ENCODE measurements around the gene EPHA4. TPM values are rescaled to one million over a fixed set of nuclear protein-coding genes. Genes with fewer than 3 reads are reported as not detected.

Gene EPHA4
- total and polyA plus RNA-seq, 2 donors (not counting 1 experiment from before 2014, with no cell fraction given): 9.6 to 21.0 TPM

GRCh38 chr2:221554769-221555493, 17.2 kb downstream of the EPHA4 start:
- no peaks in the 10 kb centered on the region for H3K79me2 ChIP-seq (ENCODE audit: control insufficient read depth, insufficient read depth, low read length)
- DNase-seq (ENCODE audit: low read depth in 2 of 2): peak in 1 of 2 donors; percentile 64
- no peak overlapping the region for H3K4me2 ChIP-seq (ENCODE audit: extremely low read depth, insufficient read depth, low read length)
- no peak overlapping the region for H3K9ac ChIP-seq (ENCODE audit: insufficient read depth, low read length)
- no peaks in the 10 kb centered on the region for H3K4me1 ChIP-seq (ENCODE audit: control insufficient read depth, extremely low read depth, insufficient read depth, low read length)
- H3K4me3 ChIP-seq (replicated peaks in 1 of 4; ENCODE audit: control extremely low read depth in 1 of 4, insufficient read depth in 1 of 4, low read depth in 3 of 4, low read length in 4 of 4): no peak overlapping the region
- H3K36me3 ChIP-seq (ENCODE audit: control insufficient read depth, insufficient read depth, low read length): no peaks in the 10 kb centered on the region
- TF ChIP-seq EZH2 (IDR thresholded peaks at IDR 0.05; ENCODE audit: low read length, missing control alignments) (no peak), CTCF (conservative IDR thresholded peaks at IDR 0.05 in 1 of 2, IDR thresholded peaks at IDR 0.05 in 1 of 2; ENCODE audit: low read depth in 1 of 2, low read length in 2 of 2) (no peak)
- H3K9me3 ChIP-seq (ENCODE audit: control insufficient read depth, insufficient read depth, low read depth, low read length): no peaks in the 10 kb centered on the region
- no peaks in the 10 kb centered on the region for H3K27me3 ChIP-seq (ENCODE audit: control insufficient read depth, insufficient read depth, low read length)
- no peak overlapping the region for H2AFZ ChIP-seq (ENCODE audit: low read length)
- H4K20me1 ChIP-seq (ENCODE audit: control insufficient read depth, extremely low read depth, insufficient read depth, low read length): no peaks in the 10 kb centered on the region
- H3K27ac ChIP-seq (ENCODE audit: insufficient read depth, low read length): no peak overlapping the region

- Histone ChIP-seq H3K27ac (ENCODE audit: insufficient read depth, low read length) (no peak overlapping the region), H3K4me1 (ENCODE audit: control insufficient read depth, extremely low read depth, insufficient read depth, low read length) (no peaks in the 10 kb centered on the region), H4K20me1 (ENCODE audit: control insufficient read depth, extremely low read depth, insufficient read depth, low read length) (no peaks in the 10 kb centered on the region), H3K4me3 (replicated peaks in 1 of 4; ENCODE audit: control extremely low read depth in 1 of 4, insufficient read depth in 1 of 4, low read depth in 3 of 4, low read length in 4 of 4) (no peak overlapping the region), H3K9ac (ENCODE audit: insufficient read depth, low read length) (no peak overlapping the region), H3K27me3 (ENCODE audit: control insufficient read depth, insufficient read depth, low read length) (no peaks in the 10 kb centered on the region), H3K36me3 (ENCODE audit: control insufficient read depth, insufficient read depth, low read length) (no peaks in the 10 kb centered on the region), H2AFZ (ENCODE audit: low read length) (no peak overlapping the region), H3K79me2 (ENCODE audit: control insufficient read depth, insufficient read depth, low read length) (no peaks in the 10 kb centered on the region), H3K4me2 (ENCODE audit: extremely low read depth, insufficient read depth, low read length) (no peak overlapping the region), H3K9me3 (ENCODE audit: control insufficient read depth, insufficient read depth, low read depth, low read length) (no peaks in the 10 kb centered on the region)
- no peak for TF ChIP-seq CTCF (conservative IDR thresholded peaks at IDR 0.05 in 1 of 2, IDR thresholded peaks at IDR 0.05 in 1 of 2; ENCODE audit: low read depth in 1 of 2, low read length in 2 of 2)
- TF ChIP-seq EZH2 (IDR thresholded peaks at IDR 0.05; ENCODE audit: low read length, missing control alignments): no peak
- DNase-seq (ENCODE audit: low read depth in 2 of 2): no peak
These were observed 18.8 kb downstream of the EPHA4 start for GRCh38 chr2:221553333-221553732.

- no peak overlapping the region for H2AFZ ChIP-seq (ENCODE audit: low read length)
These were observed 19.8 kb downstream of the EPHA4 start for GRCh38 chr2:221552291-221552690.

More at GRCh38 chr2:221552291-221552690, 19.8 kb downstream of the EPHA4 start:
- H3K4me1 ChIP-seq (ENCODE audit: control insufficient read depth, extremely low read depth, insufficient read depth, low read length): no peaks in the 10 kb centered on the region
- H3K36me3 ChIP-seq (ENCODE audit: control insufficient read depth, insufficient read depth, low read length): no peaks in the 10 kb centered on the region
- no peak for DNase-seq (ENCODE audit: low read depth in 2 of 2)
- H4K20me1 ChIP-seq (ENCODE audit: control insufficient read depth, extremely low read depth, insufficient read depth, low read length): no peaks in the 10 kb centered on the region
- no peaks in the 10 kb centered on the region for H3K79me2 ChIP-seq (ENCODE audit: control insufficient read depth, insufficient read depth, low read length)
- no peaks in the 10 kb centered on the region for H3K27me3 ChIP-seq (ENCODE audit: control insufficient read depth, insufficient read depth, low read length)
- TF ChIP-seq CTCF (conservative IDR thresholded peaks at IDR 0.05 in 1 of 2, IDR thresholded peaks at IDR 0.05 in 1 of 2; ENCODE audit: low read depth in 1 of 2, low read length in 2 of 2) (no peak), EZH2 (IDR thresholded peaks at IDR 0.05; ENCODE audit: low read length, missing control alignments) (no peak)
- no peak overlapping the region for H3K4me3 ChIP-seq (replicated peaks in 1 of 4; ENCODE audit: control extremely low read depth in 1 of 4, insufficient read depth in 1 of 4, low read depth in 3 of 4, low read length in 4 of 4)
- no peak overlapping the region for H3K27ac ChIP-seq (ENCODE audit: insufficient read depth, low read length)
- H3K9ac ChIP-seq (ENCODE audit: insufficient read depth, low read length): no peak overlapping the region
- no peak overlapping the region for H3K4me2 ChIP-seq (ENCODE audit: extremely low read depth, insufficient read depth, low read length)
- no peaks in the 10 kb centered on the region for H3K9me3 ChIP-seq (ENCODE audit: control insufficient read depth, insufficient read depth, low read depth, low read length)

All from fibroblast of lung (primary cell).